NOMO-1 (cell line): ENCODE results near the gene CRABP1.

ENCODE experiments used
- DNase-seq, 2 experiments: peaks; one replicate each; lab custom pipeline; 2025; ENCODE audit not compliant: unreplicated experiment in 2 of 2; lab: John Stamatoyannopoulos, UW

The CRABP1 gene

GRCh38 chr15:78316283-78317083 is 23.7 kb upstream of the CRABP1 start:
- no peak for DNase-seq

- DNase-seq = no peak
Measured at GRCh38 chr15:78317145-78317836, 22.9 kb upstream of the CRABP1 start.

- DNase-seq = no peak
Measured at GRCh38 chr15:78319588-78319987, 20.6 kb upstream of the CRABP1 start.

GRCh38 chr15:78320183-78320582 is 20.0 kb upstream of the CRABP1 start:
- no peak for DNase-seq

GRCh38 chr15:78321041-78321570 is 19.0 kb upstream of the CRABP1 start:
- no peak for DNase-seq

- no peak for DNase-seq
Measured at GRCh38 chr15:78321786-78322185, 18.4 kb upstream of the CRABP1 start.

GRCh38 chr15:78322243-78322642 is 17.9 kb upstream of the CRABP1 start:
- no peak for DNase-seq

- peak in 1 of 2 experiments; percentile 64 for DNase-seq
Measured at GRCh38 chr15:78322724-78323521, 17.2 kb upstream of the CRABP1 start.

GRCh38 chr15:78323693-78324092 is 16.5 kb upstream of the CRABP1 start:
- no peak for DNase-seq

- no peak for DNase-seq
Measured at GRCh38 chr15:78324144-78324543, 16.0 kb upstream of the CRABP1 start.

GRCh38 chr15:78325092-78325843 is 14.9 kb upstream of the CRABP1 start:
- DNase-seq = no peak

GRCh38 chr15:78327466-78327865 is 12.7 kb upstream of the CRABP1 start:
- peak; percentile 38 to 44 for DNase-seq

GRCh38 chr15:78329625-78330024 is 10.5 kb upstream of the CRABP1 start:
- no peak for DNase-seq

- no peak for DNase-seq
Measured at GRCh38 chr15:78334845-78335244, 5.3 kb upstream of the CRABP1 start.

GRCh38 chr15:78335985-78336384 is 4.2 kb upstream of the CRABP1 start:
- no peak for DNase-seq

GRCh38 chr15:78338781-78339180 is 1.4 kb upstream of the CRABP1 start:
- DNase-seq = no peak

- DNase-seq = no peak
Measured at GRCh38 chr15:78339559-78339958, 594 bp upstream of the CRABP1 start.

GRCh38 chr15:78341057-78341987 is 1.2 kb downstream of the CRABP1 start:
- no peak for DNase-seq

- DNase-seq = no peak
Measured at GRCh38 chr15:78342021-78342420, 1.9 kb downstream of the CRABP1 start.
